ENCODE measurements around the gene MGMT.
A peak's percentile ranks its signal among the peaks of the same experiment; 100 is the strongest.

Gene MGMT

GRCh38 chr10:129483430-129484010, 16.5 kb downstream of the MGMT start:
- DNase-seq (ENCODE audit: low read depth), result no peak

GRCh38 chr10:129486805-129487204, 19.8 kb downstream of the MGMT start:
- DNase-seq (ENCODE audit: low read depth), result no peak
- no peak overlapping the region for H3K4me3 ChIP-seq (ENCODE audit: low read depth, low read length)

More at GRCh38 chr10:129483430-129484010, 16.5 kb downstream of the MGMT start:
- no peak overlapping the region for H3K4me3 ChIP-seq (ENCODE audit: low read depth, low read length)

DNA sequence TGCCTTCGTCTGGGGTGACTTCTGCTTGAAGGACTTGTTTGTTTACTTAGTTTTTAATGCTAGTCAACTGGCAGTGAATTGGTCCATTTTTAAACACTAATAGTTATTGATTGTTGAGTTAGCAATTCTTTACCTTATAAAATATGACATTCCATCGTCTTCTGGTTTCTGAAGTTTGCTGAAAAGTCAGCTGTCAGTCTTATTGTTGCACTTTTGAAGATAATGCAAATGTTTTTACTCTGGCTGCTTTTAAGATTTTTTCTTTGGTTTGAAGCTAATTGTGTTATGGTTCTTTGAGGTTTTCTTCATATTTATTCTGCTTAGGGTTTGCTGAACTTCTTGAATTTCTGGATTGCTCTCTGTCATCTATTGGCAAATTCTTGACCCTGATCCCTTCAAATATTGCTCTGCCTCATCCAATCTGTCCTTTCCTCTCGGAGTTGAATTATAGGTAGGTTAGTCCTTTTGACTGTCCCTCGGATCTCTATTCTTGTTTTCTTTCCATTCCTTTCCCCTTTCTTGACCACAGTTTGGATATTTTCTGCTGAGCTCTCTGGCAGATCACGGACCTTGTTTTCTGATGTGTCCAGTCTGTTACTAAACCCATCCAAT, 24.2 kb downstream of the MGMT start:
- DNase-seq (ENCODE audit: low read depth), result no peak
- H3K4me3 ChIP-seq (ENCODE audit: low read depth, low read length), result no peak overlapping the region

- no peak for DNase-seq (ENCODE audit: low read depth)
- no peak overlapping the region for H3K4me3 ChIP-seq (ENCODE audit: low read depth, low read length)
These were observed 27.1 kb downstream of the MGMT start for GRCh38 chr10:129494176-129494575.

DNA sequence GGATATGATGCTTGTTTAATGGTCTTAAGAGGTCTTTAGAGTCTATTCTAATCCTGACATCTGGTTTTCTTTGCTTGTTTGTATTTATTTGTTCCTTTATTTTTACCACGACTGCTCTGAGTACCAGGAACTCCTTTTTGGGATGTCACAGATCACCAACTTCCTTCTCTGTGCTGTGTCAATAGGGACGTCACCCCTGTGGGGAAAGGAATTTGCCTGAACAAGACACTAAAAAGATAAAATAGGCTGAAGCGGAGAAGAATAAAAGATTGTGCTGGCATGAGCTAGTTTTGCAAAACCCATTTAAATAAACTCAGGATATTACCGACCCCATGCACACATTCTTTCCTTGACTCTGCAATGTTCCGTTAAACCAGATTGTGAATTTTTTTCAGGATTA, 27.7 kb downstream of the MGMT start:
- DNase-seq (ENCODE audit: low read depth), result no peak

DNA sequence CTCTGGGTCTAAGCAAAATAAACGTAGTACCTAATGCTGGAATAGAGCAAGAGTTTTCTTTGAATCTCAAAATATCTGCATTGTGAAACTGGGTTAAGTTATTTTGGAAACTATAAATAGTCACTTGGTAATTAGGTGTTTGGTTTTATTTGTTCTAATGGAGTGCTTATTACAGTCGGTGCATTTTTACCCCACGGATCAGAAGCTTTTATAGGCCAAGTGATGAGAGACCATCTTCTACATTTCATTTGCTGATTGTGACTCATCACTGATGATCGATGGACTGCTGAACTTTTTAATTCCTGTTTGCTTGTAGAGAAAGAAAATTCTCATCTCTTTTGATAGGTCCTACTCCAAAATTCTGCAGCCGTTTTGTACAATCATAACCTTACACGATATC, 28.2 kb downstream of the MGMT start:
- H3K4me3 ChIP-seq (ENCODE audit: low read depth, low read length), result no peak overlapping the region
- no peak for DNase-seq (ENCODE audit: low read depth)

More for the DNA sequence above, 27.7 kb downstream of the MGMT start:
- H3K4me3 ChIP-seq (ENCODE audit: low read depth, low read length), result no peak overlapping the region

- no peak overlapping the region for H3K4me3 ChIP-seq (ENCODE audit: low read depth, low read length)
These were observed 28.7 kb downstream of the MGMT start for GRCh38 chr10:129495698-129496097.

GRCh38 chr10:129497013-129497412, 30.0 kb downstream of the MGMT start:
- no peak for DNase-seq (ENCODE audit: low read depth)
- no peak overlapping the region for H3K4me3 ChIP-seq (ENCODE audit: low read depth, low read length)

More at GRCh38 chr10:129495698-129496097, 28.7 kb downstream of the MGMT start:
- peak; percentile 4 for DNase-seq (ENCODE audit: low read depth)

- no peak for DNase-seq (ENCODE audit: low read depth)
- no peak overlapping the region for H3K4me3 ChIP-seq (ENCODE audit: low read depth, low read length)
These were observed 31.6 kb downstream of the MGMT start for GRCh38 chr10:129498680-129499079.

DNA sequence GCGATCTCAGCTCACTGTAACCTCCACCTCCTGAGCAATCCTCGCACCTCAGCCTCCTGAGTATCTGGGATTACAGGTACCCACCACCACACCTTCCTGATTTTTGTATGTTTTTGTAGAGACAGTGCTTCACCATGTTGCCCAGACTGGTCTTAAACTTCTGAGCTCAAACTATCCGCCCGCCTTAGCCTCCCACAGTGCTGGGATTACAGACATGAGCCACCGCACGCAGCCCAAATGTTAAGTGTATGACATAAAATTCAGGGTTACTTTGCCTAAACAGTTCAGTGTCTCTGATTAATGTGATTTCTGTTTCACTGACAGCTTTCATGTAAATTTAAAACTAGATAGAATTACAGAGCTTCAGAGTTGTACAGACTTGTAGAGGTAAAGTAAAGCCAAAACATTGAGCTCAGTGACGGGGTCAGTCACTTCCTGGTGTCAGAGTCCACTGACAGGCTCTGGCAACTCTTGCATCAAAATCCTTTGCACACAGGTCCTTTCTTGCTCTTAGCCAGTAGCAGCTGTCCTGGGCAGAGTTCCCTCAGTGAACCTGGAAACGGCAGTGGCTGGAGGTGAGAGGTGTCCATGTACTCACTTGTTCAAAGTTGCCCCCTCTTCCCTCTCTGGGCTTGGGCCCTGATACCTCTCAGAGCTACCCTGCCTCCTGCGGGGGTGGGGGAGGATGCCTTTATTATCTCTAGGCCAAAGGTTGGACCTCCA, 33.7 kb downstream of the MGMT start:
- no peak for DNase-seq (ENCODE audit: low read depth)
- H3K4me3 ChIP-seq (ENCODE audit: low read depth, low read length), result no peak overlapping the region

- no peak for DNase-seq (ENCODE audit: low read depth)
- no peak overlapping the region for H3K4me3 ChIP-seq (ENCODE audit: low read depth, low read length)
These were observed 34.8 kb downstream of the MGMT start for GRCh38 chr10:129501652-129502436.

GRCh38 chr10:129502448-129502847, 35.4 kb downstream of the MGMT start:
- no peak for DNase-seq (ENCODE audit: low read depth)
- no peak overlapping the region for H3K4me3 ChIP-seq (ENCODE audit: low read depth, low read length)

- no peak overlapping the region for H3K4me3 ChIP-seq (ENCODE audit: low read depth, low read length)
- peak; percentile 4 for DNase-seq (ENCODE audit: low read depth)
These were observed 38.5 kb downstream of the MGMT start for GRCh38 chr10:129505500-129506075.

GRCh38 chr10:129506101-129506797, 39.2 kb downstream of the MGMT start:
- DNase-seq (ENCODE audit: low read depth), result no peak
- H3K4me3 ChIP-seq (ENCODE audit: low read depth, low read length), result no peak overlapping the region

DNA sequence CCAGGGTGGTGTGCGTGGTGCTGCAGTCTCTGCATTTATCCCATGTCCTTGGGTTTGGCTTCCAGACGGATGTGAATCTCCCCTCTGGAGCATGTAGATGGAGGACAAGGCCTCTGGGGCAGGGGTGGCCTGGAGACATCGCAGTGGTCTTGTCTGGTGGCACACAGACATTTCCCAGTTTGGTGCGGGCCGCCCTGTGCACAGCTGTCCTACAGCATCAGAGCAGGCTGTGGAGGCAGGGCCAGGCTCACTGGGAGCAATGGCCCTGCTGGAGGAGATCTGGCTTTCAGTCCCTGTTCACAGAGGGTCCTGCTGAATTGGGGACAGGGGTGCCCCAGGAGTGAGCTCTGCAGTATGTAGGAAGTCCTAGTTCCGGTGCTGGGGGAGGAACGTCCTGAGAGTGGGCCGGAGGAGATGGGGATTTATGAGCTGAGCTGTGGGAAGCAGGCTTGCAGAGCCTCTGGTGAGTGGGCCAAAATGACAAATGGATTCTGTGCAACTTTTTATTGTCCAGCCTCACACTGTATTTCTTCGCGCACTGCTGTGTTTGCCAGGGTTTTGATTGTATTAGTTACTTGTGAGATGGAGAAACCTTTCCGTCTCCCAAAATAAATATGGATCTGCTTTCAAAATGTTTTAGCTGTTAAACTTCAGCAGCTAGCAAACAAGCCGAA, 40.3 kb downstream of the MGMT start:
- DNase-seq (ENCODE audit: low read depth), result no peak
- no peak overlapping the region for H3K4me3 ChIP-seq (ENCODE audit: low read depth, low read length)

DNA sequence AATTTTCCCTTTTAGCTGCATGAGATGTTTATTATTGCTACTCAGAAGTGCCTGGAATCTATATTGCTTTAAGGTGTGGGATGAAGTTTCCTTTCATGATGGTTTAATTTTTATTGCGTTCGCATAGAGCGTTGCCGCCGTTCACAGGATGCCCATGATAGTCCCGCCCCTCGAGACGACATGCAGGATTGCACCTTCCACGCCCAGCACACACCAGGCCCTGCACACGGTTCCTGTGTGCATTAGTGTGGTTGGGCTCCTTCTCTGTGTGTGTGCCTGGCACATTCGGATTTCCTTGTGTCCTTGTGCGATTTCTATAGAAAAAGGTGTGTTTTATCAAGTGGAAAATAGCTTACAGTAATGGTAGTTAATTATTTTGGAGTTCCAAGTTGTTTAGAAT, 42.1 kb downstream of the MGMT start:
- no peak for DNase-seq (ENCODE audit: low read depth)
- H3K4me3 ChIP-seq (ENCODE audit: low read depth, low read length), result no peak overlapping the region

DNA sequence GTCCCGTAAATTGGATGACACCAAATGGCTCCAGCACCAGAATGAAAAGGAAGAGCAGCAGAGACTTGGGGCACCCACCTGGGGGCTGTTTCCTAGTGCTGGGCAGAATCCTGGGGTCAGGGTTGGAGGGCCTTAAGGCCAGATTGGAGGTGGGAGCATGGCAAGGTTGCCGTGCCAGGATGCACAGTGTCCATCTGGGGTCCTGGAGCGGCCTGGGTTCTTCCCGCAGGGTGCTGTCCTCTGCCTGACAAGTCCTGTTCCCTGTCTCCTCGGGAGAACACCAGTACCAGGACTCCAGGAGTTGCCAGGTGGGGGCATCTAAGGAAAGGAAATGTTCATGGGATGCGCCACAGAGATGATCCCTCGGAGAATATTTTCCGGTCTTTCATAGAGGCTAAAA, 42.8 kb downstream of the MGMT start:
- no peak for DNase-seq (ENCODE audit: low read depth)

GRCh38 chr10:129511086-129511485, 44.0 kb downstream of the MGMT start:
- DNase-seq (ENCODE audit: low read depth), result no peak

More for the DNA sequence above, 42.8 kb downstream of the MGMT start:
- no peak overlapping the region for H3K4me3 ChIP-seq (ENCODE audit: low read depth, low read length)

GRCh38 chr10:129511758-129512157, 44.7 kb downstream of the MGMT start:
- no peak for DNase-seq (ENCODE audit: low read depth)
- no peak overlapping the region for H3K4me3 ChIP-seq (ENCODE audit: low read depth, low read length)

More at GRCh38 chr10:129511086-129511485, 44.0 kb downstream of the MGMT start:
- H3K4me3 ChIP-seq (ENCODE audit: low read depth, low read length), result no peak overlapping the region
